HG02759 (cell line): Measurements from ENCODE around the gene DTNA.

ENCODE experiments used
- ATAC-seq: cut with Tn5 transposase; IDR thresholded peaks from one replicate; pipeline ENCODE4 v1.9.1; 2021; ENCODE audit warnings: mild to moderate bottlenecking, moderate library complexity; ENCODE audit not compliant: unreplicated experiment

DTNA gene

GRCh38 chr18:34767601-34768027 is 57.5 kb downstream of the DTNA start:
- peak; percentile 50 for ATAC-seq

- no peak for ATAC-seq
Observed at GRCh38 chr18:34771958-34772357, 61.9 kb downstream of the DTNA start.

GRCh38 chr18:34772887-34773286 is 62.8 kb downstream of the DTNA start:
- ATAC-seq, result no peak

- ATAC-seq, result no peak
Observed at GRCh38 chr18:34773378-34773777, 63.3 kb downstream of the DTNA start.

- ATAC-seq, result no peak
Observed at GRCh38 chr18:34773961-34774766, 64.1 kb downstream of the DTNA start.

GRCh38 chr18:34775461-34775860 is 65.4 kb downstream of the DTNA start:
- no peak for ATAC-seq

- ATAC-seq, result no peak
Observed at GRCh38 chr18:34779112-34779511, 69.0 kb downstream of the DTNA start.

- no peak for ATAC-seq
Observed at GRCh38 chr18:34780856-34781255, 70.8 kb downstream of the DTNA start.

GRCh38 chr18:34783501-34783900 is 73.4 kb downstream of the DTNA start:
- no peak for ATAC-seq

GRCh38 chr18:34786162-34786741 is 76.2 kb downstream of the DTNA start:
- no peak for ATAC-seq

- ATAC-seq, result peak; percentile 85
Observed at GRCh38 chr18:34787931-34788532, 77.9 kb downstream of the DTNA start.

GRCh38 chr18:34789768-34790344 is 79.8 kb downstream of the DTNA start:
- no peak for ATAC-seq

- no peak for ATAC-seq
Observed at GRCh38 chr18:34794348-34794747, 84.2 kb downstream of the DTNA start.

GRCh38 chr18:34795070-34795732 is 85.1 kb downstream of the DTNA start:
- ATAC-seq, result no peak

GRCh38 chr18:34796035-34796657 is 86.0 kb downstream of the DTNA start:
- no peak for ATAC-seq

GRCh38 chr18:34799291-34799690 is 89.2 kb downstream of the DTNA start:
- ATAC-seq, result no peak

- no peak for ATAC-seq
Observed at GRCh38 chr18:34800381-34800780, 90.3 kb downstream of the DTNA start.

- ATAC-seq, result no peak
Observed at GRCh38 chr18:34801774-34802173, 91.7 kb downstream of the DTNA start.

- ATAC-seq, result no peak
Observed at GRCh38 chr18:34802959-34803358, 92.9 kb downstream of the DTNA start.

GRCh38 chr18:34803877-34804400 is 93.8 kb downstream of the DTNA start:
- ATAC-seq, result no peak
